ENCODE results near the gene S100A10.

S100A10 gene

DNA sequence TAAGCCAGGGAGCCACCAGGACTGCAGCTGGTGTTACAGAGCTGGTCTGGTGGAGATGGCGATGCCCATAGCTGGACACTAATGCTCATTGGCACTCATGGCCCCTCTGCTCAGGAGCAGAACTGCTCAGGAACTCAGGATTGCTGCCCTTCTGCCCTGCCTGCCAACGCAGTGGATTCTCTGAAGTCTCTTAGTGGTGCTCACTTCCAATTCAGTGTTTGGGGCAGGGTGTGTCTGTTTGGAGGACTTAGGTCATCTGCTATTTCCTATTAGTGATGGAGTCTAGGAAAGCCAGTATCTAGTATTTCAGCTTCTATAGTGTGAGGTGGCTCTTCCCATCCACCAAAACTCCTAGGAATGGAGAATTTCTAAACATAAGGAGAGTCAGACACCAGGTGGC lies 29.1 kb downstream of the S100A10 start:
- DNase-seq (ENCODE audit: low spot score) = no peak

DNA sequence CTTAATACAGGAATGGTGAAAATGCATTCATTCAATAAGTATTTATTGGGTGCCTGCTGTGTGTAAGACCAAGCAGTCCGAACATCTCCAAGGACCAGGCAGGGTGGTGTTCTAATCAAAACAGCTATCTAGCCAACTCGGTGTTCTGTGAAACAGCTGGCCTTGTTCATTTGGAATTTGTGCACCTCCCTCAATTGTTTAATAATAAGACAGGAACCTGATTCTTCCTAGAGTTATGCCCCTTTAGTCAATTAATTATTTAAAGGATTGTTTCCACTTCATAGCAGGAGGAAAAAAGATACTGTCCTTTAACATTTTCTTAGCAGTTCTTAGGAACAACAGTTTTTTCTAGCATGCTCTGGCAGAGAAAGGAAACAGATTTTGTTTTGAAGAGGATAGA lies 30.4 kb downstream of the S100A10 start:
- DNase-seq (ENCODE audit: low spot score) = no peak

- DNase-seq (ENCODE audit: low spot score) = no peak
Observed at GRCh38 chr1:151961833-151962232, 31.8 kb downstream of the S100A10 start.

GRCh38 chr1:151960780-151961513 lies 32.7 kb downstream of the S100A10 start:
- no peak for DNase-seq (ENCODE audit: low spot score)

DNA sequence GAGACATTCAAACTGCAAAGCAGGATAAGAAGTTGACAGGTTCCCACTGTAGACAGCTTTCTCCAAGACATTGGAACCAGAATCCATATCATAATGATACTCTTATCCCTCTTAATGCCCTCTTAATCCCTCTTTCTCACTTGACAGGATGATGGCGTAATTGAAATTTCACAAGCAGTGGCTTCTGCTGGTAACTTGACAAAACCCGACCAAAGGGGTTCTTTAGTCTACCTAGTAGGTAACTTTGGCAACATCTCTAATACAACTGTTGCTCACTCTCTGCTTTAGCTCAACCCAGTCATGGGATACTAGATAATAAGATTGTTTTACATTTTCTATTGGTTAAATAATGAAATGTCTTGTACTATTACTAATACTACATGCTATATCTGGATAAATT lies 34.7 kb downstream of the S100A10 start:
- no peak for DNase-seq (ENCODE audit: low spot score)

GRCh38 chr1:151956957-151957497 lies 36.6 kb downstream of the S100A10 start:
- no peak for DNase-seq (ENCODE audit: low spot score)

DNA sequence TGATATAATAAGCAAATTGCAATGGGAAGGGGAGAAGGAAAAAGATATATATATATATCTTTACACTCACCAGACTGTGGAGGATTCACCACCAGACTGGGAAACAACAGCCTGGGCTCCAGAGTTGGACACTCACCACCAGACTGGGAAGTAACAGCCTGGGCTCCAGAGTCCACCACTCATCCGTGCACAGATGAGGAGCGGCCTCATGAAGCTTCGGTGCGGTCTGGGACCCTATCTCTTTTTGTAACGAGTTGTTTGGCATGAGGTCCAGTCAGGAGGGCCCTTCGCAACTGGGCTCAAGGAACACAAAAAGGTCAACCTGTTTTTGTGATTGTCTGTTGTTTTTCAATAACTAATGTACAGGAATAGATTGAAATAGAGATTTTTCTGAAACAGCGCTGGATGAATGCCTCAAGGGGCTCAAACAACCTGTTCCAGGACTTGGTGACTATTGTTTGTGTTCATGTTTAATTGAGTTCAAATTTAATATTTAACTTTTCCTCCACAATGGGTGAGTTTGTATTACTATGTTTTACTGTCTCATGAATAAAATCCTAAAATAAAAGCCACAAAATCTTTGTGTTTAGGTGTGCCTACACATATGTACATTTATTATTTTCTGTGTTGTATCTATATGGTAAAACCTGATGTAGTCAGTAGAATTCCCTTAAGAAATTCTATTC lies 40.1 kb downstream of the S100A10 start:
- no peak for DNase-seq (ENCODE audit: low spot score)

- DNase-seq (ENCODE audit: low spot score) = no peak
Observed at GRCh38 chr1:151952811-151953210, 40.8 kb downstream of the S100A10 start.

DNA sequence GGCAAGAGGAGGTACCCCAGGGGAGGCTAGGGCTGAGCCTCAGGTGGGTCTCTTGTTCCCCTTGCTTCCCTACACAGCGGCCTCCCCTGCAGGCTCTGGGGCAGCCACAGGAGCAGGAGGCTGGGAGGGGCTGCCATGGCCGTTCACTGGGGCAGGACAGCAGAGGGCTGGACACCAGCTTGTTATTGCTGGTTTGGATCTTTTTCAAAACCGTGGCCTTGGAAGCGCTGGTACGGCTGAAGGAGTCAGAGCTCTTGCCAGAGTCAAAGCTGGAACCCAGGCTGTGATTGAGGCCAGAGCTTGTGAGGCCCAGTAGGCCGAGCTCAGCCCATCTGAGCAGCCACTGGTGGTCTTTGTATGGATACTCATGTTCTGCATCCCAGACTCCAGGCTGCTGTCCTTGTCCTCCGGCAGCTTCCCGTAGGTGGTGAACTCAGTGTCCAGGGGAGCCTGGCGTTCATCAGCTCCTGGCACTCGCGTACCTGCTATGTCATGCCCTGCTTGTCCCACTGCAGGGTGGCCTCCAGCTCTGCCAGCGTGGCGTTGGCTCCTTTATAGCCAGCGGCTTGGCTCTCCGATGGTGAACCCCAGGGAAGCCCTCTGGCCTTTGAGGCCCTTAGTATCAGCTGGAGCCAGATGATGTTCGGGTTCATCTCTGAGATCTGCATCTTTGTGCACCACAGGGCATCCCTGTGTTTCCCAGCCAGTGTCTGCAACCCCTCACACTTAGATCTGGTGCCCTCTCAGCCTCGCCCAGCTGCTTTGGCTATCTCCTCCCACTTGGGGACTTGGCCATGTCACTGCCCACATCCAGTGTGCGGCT lies 44.1 kb downstream of the S100A10 start:
- DNase-seq (ENCODE audit: low spot score) = no peak

DNA sequence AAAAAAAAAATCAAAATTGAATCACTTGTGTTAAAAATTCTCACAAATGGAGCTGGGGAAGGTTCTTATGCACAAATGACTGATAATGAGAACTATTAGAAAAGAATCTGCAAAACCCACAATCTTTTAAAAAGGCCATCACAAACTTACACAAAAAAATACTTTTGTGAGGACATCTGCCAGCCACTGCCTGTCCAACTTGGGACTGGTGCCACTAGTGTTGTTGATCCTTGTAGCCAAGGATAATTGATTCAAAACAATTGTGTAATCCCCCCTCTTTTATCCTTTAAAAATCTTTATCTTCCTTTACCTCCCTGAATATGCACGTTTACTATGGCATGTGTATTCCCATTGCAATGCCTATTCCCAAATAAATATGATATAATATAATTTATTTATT lies 45.2 kb downstream of the S100A10 start:
- no peak for DNase-seq (ENCODE audit: low spot score)

DNA sequence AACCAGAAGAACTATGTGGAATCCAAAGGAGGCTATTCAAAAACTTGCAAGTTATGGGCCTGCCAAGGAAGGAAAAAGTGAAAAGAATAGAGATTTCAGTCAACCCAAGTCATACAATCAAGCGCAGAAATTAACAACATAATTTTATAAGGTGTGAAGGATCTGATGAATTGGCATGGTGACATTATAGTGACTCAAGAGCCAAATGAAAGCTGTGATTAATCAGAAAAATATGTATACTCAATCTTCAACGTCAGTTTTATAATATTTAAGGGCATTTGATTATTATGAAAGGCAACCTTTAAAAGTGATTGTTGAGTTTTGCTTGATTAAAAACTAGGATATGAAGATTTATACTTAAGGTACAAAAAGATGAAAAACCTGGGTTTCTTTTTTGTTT lies 46.5 kb downstream of the S100A10 start:
- DNase-seq (ENCODE audit: low spot score) = no peak

- DNase-seq (ENCODE audit: low spot score) = peak; percentile 77
Observed at GRCh38 chr1:151945725-151946722, 47.6 kb downstream of the S100A10 start.

DNA sequence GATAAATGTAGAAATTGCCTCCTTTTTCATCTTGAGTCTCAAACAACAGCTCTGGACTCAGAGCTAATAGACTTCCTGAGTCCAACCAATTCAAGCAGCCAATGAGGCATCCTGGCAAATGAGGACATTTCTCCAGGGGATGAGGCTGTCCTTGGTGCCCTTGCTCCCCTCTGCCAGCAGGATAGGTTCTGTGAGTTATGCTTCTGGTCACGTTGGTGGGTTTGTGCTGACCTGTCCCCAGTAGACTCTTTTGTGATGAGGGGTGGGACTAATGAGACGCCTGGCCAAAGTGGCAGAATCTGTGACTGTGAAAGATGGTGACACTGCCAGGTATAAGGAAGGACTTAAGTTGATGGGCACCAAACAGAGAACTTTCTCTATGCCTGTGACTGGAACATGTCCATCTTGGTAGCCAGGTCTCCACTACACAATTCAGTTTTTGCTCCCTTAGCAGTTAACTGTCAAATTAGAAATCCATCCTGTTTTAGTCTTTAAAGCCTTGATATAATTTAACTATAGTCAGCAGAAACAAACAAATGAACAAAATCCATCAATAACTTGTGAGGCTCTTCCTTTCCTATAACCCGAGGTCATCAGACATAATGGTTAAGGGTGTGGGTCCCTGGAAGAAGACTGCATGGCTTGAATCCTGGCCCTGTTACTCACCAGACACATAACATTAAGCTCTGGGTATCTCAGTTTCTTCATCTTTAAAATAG lies 48.6 kb downstream of the S100A10 start:
- no peak for DNase-seq (ENCODE audit: low spot score)

DNA sequence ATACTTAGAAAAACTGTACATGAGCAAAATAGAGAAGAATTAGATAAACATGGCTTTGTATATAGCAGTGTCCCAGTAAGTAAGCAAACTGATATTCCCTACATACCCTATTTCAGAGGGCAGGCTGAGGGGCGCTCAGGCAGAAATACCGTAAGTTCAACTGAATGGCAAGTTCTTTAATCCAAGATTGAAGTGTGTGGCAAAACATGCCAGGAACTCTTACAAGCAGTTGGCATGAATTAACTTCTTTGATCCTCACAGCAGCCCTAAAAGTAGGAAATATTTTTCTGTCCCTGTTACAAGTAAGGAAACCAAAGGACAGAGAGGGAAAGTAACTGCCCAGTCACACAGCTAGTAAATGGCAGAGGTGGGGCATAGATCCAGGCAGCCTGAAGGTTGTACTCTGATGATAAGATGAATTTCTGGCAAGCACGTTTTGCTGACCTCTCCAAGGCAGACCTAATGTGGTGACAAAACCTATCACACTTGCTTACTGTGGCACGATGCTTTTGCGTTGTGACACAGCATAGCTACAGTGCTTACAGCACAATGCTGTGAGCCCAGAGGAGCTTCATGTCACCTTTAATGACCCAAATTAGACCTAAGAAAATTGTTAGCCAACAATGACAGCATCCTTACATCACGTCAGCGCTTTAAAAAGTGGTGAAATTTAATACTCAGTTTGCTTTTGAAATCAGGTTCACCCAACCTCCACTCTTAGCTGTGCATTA lies 49.4 kb downstream of the S100A10 start:
- DNase-seq (ENCODE audit: low spot score) = no peak

GRCh38 chr1:151943591-151943990 lies 50.1 kb downstream of the S100A10 start:
- DNase-seq (ENCODE audit: low spot score) = no peak

DNA sequence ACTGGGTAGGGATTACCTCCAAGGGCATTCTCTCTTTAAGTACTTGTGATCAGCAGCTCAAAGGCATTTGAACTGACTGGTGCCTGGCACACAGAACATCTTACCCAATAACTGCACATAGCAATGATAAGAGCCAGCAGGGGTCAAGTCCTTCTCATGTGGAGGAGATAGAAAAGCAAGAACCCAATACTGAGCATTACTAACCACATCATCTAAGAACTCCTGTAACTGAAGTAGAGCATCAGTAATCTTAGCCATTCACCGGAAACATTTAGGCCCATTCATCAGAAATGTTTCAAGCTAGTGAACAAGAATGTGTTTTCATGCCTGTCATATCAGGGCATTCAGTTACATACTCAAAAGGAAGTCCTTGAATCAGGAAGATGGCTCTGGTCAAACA lies 50.8 kb downstream of the S100A10 start:
- DNase-seq (ENCODE audit: low spot score) = no peak

DNA sequence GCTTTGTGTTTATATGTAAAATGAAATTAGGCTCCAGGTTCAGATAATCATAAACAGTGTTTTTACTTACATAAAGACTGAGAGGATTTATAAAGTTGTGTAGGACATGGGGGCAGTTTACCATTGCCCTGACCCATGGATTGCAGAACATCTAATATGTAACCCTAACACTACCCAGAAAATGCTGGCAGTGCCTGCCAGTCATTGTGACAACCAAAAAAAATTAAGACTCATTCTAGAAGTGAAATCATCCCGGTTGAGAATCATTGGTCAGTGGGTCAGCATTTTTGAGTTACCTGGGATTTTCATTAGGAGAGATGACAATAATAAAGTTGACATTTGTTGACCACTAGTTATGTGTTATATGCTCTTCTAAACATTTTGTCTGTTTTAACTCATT lies 53.1 kb downstream of the S100A10 start:
- DNase-seq (ENCODE audit: low spot score) = no peak

DNA sequence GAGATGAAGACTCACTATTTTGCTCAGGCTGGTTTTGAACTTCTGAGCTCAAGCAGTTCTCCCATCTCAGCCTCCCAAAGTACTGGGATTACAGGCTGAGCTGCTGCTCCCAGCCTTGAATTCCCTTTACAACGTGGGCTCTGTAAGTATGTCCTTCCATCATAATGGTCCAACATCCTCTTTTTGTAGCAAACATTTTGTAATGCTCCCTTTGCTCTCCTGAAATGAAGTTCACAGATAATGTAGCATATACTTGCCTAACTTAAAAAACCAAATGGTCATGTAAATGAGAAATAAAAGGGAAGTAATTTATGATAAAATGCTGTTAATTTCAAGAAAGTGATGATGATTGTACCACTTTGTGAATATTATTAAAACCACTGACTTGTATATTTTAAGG lies 53.9 kb downstream of the S100A10 start:
- DNase-seq (ENCODE audit: low spot score) = no peak

GRCh38 chr1:151939141-151939540 lies 54.5 kb downstream of the S100A10 start:
- DNase-seq (ENCODE audit: low spot score) = no peak

DNA sequence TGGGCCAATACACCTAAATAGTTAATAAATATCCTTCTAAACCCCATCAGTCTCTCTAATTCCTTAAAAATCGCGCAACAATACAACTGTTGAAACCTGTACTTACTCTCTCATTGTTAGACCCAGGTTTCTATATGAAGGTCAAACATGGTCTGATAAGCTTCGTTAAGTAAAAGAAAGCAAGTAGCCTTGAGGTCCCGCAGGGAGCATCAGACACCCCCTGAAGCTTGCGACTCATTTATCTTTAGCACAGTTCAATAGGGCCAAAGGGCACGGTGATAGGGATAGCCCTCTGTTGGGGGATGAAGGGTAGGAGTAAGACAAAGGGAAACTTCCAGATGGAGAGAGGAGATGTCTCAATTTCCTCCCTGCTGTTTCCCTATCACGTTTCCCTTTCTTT lies 57.0 kb downstream of the S100A10 start:
- DNase-seq (ENCODE audit: low spot score) = no peak
